ENCODE data around the gene SAP130. TPM values are rescaled to one million over a fixed set of nuclear protein-coding genes. Genes with fewer than 3 reads are reported as not detected.

The SAP130 gene
- total RNA-seq = 10 to 100 TPM; 20.4 to 20.5 TPM

- Mint-ChIP-seq H3K4me1 (ENCODE audit: low read depth) (peaks cover 11% of the 10 kb centered on the region), H3K27ac (peak within 1 kb of the TSS; percentile 72), H3K9me3 (peaks cover 2% of the 10 kb centered on the region), H3K4me3 (peak within 1 kb of the TSS; percentile 97), H3K36me3 (ENCODE audit: low read depth) (peaks cover 2% of the 10 kb centered on the region), H3K27me3 (ENCODE audit: low read depth) (no peaks in the 10 kb centered on the region)
- peak; percentile 98 for DNase-seq
- CTCF ChIA-PET = interaction anchor here (0.7 kb wide), 1 partner anchor 12 kb away, joined by 3 read pairs; no protein-coding TSS in a partner anchor
- intact Hi-C loops (cut with micrococcal nuclease) = loop anchor here (1.0 to 5.0 kb wide), 14 partner anchors 63 to 1849 kb away; partner anchors contain the start of genes ERCC3, GYPC, IWS1 and MAP3K2
These were observed at the start of gene SAP130 for GRCh38 chr2:128027801-128028667. SAP130 (minus strand) TSS chr2:128028059; CDS start chr2:128026292, 1,767 bp downstream.

GRCh38 chr2:128076461-128077106 is 48.7 kb upstream of the SAP130 start:
- H3K4me1 Mint-ChIP-seq (ENCODE audit: low read depth) = no peaks in the 10 kb centered on the region
- no peak overlapping the region for H3K4me3 Mint-ChIP-seq
- intact Hi-C loops (cut with micrococcal nuclease) = no loop called here
- DNase-seq = no peak
- CTCF ChIA-PET = interaction anchor here (0.6 kb wide), 2 partner anchors 38 to 351 kb away, joined by 3 read pairs; no protein-coding TSS in a partner anchor
- H3K9me3 Mint-ChIP-seq = no peaks in the 10 kb centered on the region
- no peaks in the 10 kb centered on the region for H3K36me3 Mint-ChIP-seq (ENCODE audit: low read depth)
- no peak overlapping the region for H3K27ac Mint-ChIP-seq
- H3K27me3 Mint-ChIP-seq (ENCODE audit: low read depth) = no peaks in the 10 kb centered on the region

DNA sequence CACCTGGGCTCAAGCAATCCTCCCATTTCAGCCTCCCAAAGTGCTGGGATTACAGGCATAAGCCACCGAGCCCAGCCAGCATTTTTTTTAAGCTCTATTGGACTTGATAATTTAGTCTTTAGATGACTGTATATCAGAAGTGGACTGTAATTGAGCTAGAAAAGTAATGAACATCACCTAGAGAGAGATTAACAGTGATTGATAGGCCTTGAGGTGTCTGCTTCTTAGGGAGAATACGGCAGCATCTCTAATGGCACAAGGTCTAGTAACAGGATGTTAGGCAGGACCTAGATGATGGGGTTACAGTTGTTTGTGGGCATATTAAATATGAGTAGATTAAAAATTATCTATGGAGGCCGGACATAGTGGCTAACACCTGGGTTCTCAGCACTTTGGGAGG is 45.4 kb upstream of the SAP130 start:
- H3K4me1 Mint-ChIP-seq (ENCODE audit: low read depth) = no peaks in the 10 kb centered on the region
- no peak overlapping the region for H3K4me3 Mint-ChIP-seq
- H3K27ac Mint-ChIP-seq = no peak overlapping the region
- no peaks in the 10 kb centered on the region for H3K27me3 Mint-ChIP-seq (ENCODE audit: low read depth)
- DNase-seq = no peak
- H3K9me3 Mint-ChIP-seq = no peaks in the 10 kb centered on the region
- intact Hi-C loops (cut with micrococcal nuclease) = no loop called here
- no peaks in the 10 kb centered on the region for H3K36me3 Mint-ChIP-seq (ENCODE audit: low read depth)
- CTCF ChIA-PET = interaction anchor here (0.6 to 1.5 kb wide), 3 partner anchors 10 to 44 kb away, joined by 3 read pairs; no protein-coding TSS in a partner anchor

DNA sequence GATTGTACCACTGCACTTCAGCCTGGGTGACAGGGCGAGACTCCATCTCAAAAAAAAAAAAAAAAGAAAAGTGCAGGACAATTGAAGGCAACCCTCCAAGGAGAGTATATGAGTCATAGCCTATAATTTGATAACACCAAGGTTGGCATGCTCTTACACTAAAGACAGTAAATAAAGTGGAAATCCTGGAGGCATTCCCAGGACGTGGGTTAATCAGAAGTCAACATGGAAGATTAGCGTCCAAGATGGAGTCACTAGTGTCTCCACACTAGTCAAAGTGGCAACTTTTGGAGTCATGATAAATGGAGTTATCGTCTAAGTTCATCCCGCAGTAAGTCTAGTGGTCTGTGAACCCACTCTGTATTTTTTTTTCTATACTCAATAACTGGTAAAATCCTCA is 41.9 kb upstream of the SAP130 start:
- Mint-ChIP-seq H3K27ac (no peak overlapping the region), H3K27me3 (ENCODE audit: low read depth) (no peaks in the 10 kb centered on the region), H3K4me3 (no peak overlapping the region), H3K4me1 (ENCODE audit: low read depth) (no peaks in the 10 kb centered on the region), H3K36me3 (ENCODE audit: low read depth) (no peaks in the 10 kb centered on the region), H3K9me3 (no peaks in the 10 kb centered on the region)
- CTCF ChIA-PET = interaction anchor here (0.6 kb wide), 1 partner anchor 22 kb away, joined by 3 read pairs; no protein-coding TSS in a partner anchor
- DNase-seq = no peak
- intact Hi-C loops (cut with micrococcal nuclease) = no loop called here

- Mint-ChIP-seq H3K27ac (no peak overlapping the region), H3K4me1 (ENCODE audit: low read depth) (no peaks in the 10 kb centered on the region), H3K36me3 (ENCODE audit: low read depth) (no peaks in the 10 kb centered on the region), H3K9me3 (no peaks in the 10 kb centered on the region), H3K4me3 (no peak overlapping the region), H3K27me3 (ENCODE audit: low read depth) (no peaks in the 10 kb centered on the region)
- intact Hi-C loops (cut with micrococcal nuclease) = no loop called here
- no peak for DNase-seq
- CTCF ChIA-PET = interaction anchor here (0.6 to 1.5 kb wide), 5 partner anchors 14 to 886 kb away, joined by 3 to 9 read pairs (median 5); no protein-coding TSS in a partner anchor
These were observed 36.5 kb upstream of the SAP130 start for GRCh38 chr2:128064353-128064752.

DNA sequence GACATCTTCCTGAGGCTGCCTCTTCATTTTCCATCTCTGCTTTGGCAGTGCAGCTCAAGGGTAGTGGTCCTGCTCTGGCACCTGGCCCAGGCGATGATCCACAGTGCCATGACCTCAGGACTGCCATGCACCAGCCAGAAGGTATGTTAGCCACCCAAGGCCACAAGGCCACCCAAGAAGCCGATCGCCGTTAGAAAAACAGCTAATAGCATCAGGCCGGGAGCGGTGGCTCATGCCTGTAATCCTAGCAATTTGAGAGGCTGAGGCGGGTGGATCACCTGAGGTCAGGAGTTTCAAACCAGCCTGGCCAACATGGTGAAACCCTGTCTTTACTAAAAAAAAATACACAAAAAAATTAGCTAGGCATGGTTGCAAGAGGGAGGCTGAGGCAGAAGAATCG is 34.7 kb upstream of the SAP130 start:
- H3K4me1 Mint-ChIP-seq (ENCODE audit: low read depth) = no peaks in the 10 kb centered on the region
- H3K36me3 Mint-ChIP-seq (ENCODE audit: low read depth) = no peaks in the 10 kb centered on the region
- no peak overlapping the region for H3K27ac Mint-ChIP-seq
- H3K4me3 Mint-ChIP-seq = no peak overlapping the region
- CTCF ChIA-PET = interaction anchor here (0.7 to 1.2 kb wide), 3 partner anchors 28 to 42 kb away, joined by 3 read pairs; partner anchors contain the start of gene UGGT1
- intact Hi-C loops (cut with micrococcal nuclease) = no loop called here
- no peak for DNase-seq
- H3K9me3 Mint-ChIP-seq = no peaks in the 10 kb centered on the region
- H3K27me3 Mint-ChIP-seq (ENCODE audit: low read depth) = no peaks in the 10 kb centered on the region

- CTCF ChIA-PET = interaction anchor here (0.6 kb wide), 1 partner anchor 303 kb away, joined by 4 read pairs; no protein-coding TSS in a partner anchor
- Mint-ChIP-seq H3K9me3 (no peaks in the 10 kb centered on the region), H3K27ac (no peak overlapping the region), H3K4me3 (no peak overlapping the region), H3K4me1 (ENCODE audit: low read depth) (no peaks in the 10 kb centered on the region), H3K36me3 (ENCODE audit: low read depth) (no peaks in the 10 kb centered on the region), H3K27me3 (ENCODE audit: low read depth) (peaks cover 5% of the 10 kb centered on the region)
- intact Hi-C loops (cut with micrococcal nuclease) = no loop called here
- no peak for DNase-seq
These were observed 30.3 kb upstream of the SAP130 start for GRCh38 chr2:128058114-128058513.

- intact Hi-C loops (cut with micrococcal nuclease) = no loop called here
These were observed 29.5 kb upstream of the SAP130 start for GRCh38 chr2:128057334-128057733.

DNA sequence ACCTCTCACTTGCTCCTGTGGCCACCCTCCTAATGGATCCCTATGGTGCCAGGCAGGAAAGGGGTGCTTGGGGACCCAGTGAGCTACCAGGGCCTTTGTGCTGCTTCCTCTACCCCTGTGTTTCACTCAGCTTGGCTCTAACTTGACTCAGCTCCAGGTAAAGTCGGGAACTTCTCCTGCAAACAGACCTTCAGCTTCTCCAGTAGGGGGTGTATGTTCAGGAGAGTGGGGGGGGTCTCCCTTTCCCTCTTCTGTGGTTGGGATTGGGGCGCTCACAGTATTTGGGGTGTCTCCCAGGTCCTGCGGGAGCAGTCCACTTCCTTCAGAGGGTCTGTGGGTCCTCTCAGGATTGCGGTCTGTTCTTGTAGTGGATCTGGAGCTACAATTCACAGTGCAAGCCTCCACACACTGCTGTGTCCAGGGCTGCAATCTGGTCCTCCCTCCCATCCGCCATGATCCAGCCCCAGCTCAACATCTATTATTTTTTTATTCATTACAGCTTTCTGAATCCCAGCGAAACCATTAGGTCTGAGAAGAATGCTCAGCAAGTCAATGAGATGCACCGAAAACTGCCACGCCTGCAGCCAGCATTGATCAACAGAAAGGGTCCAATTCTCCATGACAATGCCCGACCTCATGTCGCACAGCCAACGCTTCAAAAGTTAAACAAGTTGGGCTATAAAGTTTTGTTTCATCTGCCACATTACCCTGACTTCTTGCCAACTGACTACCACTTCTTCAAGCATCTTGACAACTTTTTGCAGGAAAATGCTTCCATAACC is 26.4 kb upstream of the SAP130 start:
- peaks cover 4% of the 10 kb centered on the region for H3K36me3 Mint-ChIP-seq (ENCODE audit: low read depth)

More at GRCh38 chr2:128057334-128057733, 29.5 kb upstream of the SAP130 start:
- Mint-ChIP-seq H3K4me1 (ENCODE audit: low read depth) (no peaks in the 10 kb centered on the region), H3K27ac (no peak overlapping the region), H3K27me3 (ENCODE audit: low read depth) (peaks cover 9% of the 10 kb centered on the region), H3K9me3 (no peaks in the 10 kb centered on the region), H3K4me3 (no peak overlapping the region), H3K36me3 (ENCODE audit: low read depth) (no peaks in the 10 kb centered on the region)
- no peak for DNase-seq
- CTCF ChIA-PET = no interaction called here

DNA sequence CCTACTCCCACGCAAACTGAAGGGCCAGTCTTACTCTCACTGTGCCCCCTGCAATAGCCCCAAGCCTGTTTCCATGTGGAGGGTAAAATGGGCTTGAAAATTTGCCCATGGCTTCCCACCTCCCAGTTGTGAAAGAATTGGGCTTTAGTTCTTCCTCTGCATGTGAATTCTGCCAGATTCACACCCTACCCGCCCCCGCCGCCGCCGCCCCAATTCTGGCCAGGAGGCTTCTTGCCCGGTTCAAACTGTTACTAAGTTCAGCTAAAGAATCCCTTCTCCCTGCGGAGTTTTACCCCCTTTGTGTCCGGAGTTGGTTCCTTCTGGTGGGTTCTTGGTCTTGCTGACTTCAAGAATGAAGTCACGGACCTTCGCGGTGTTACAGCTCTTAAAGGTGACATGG is 25.5 kb upstream of the SAP130 start:
- peaks cover 9% of the 10 kb centered on the region for H3K9me3 Mint-ChIP-seq
- peaks cover 4% of the 10 kb centered on the region for H3K36me3 Mint-ChIP-seq (ENCODE audit: low read depth)
- H3K4me3 Mint-ChIP-seq = no peak overlapping the region
- H3K27me3 Mint-ChIP-seq (ENCODE audit: low read depth) = peaks cover 33% of the 10 kb centered on the region
- DNase-seq = no peak
- intact Hi-C loops (cut with micrococcal nuclease) = no loop called here
- CTCF ChIA-PET = no interaction called here
- no peaks in the 10 kb centered on the region for H3K4me1 Mint-ChIP-seq (ENCODE audit: low read depth)
- H3K27ac Mint-ChIP-seq = no peak overlapping the region

More for the DNA sequence above, 26.4 kb upstream of the SAP130 start:
- CTCF ChIA-PET = no interaction called here
- no peak overlapping the region for H3K4me3 Mint-ChIP-seq
- intact Hi-C loops (cut with micrococcal nuclease) = no loop called here
- H3K27ac Mint-ChIP-seq = no peak overlapping the region
- H3K9me3 Mint-ChIP-seq = peaks cover 9% of the 10 kb centered on the region
- DNase-seq = no peak
- H3K27me3 Mint-ChIP-seq (ENCODE audit: low read depth) = peaks cover 32% of the 10 kb centered on the region
- no peaks in the 10 kb centered on the region for H3K4me1 Mint-ChIP-seq (ENCODE audit: low read depth)

- H3K36me3 Mint-ChIP-seq (ENCODE audit: low read depth) = peaks cover 3% of the 10 kb centered on the region
- H3K27ac Mint-ChIP-seq = no peak overlapping the region
- peaks cover 12% of the 10 kb centered on the region for H3K27me3 Mint-ChIP-seq (ENCODE audit: low read depth)
- CTCF ChIA-PET = interaction anchor here (0.9 to 1.5 kb wide), 2 partner anchors 20 to 385 kb away, joined by 4 to 7 read pairs; no protein-coding TSS in a partner anchor
- no peak overlapping the region for H3K4me3 Mint-ChIP-seq
- peaks cover 23% of the 10 kb centered on the region for H3K9me3 Mint-ChIP-seq
- no peak for DNase-seq
- intact Hi-C loops (cut with micrococcal nuclease) = no loop called here
- no peaks in the 10 kb centered on the region for H3K4me1 Mint-ChIP-seq (ENCODE audit: low read depth)
These were observed 15.2 kb upstream of the SAP130 start for GRCh38 chr2:128043041-128043440.

GRCh38 chr2:128041561-128041960 is 13.7 kb upstream of the SAP130 start:
- no peaks in the 10 kb centered on the region for H3K4me1 Mint-ChIP-seq (ENCODE audit: low read depth)
- CTCF ChIA-PET = interaction anchor here (1.5 kb wide), 1 partner anchor 22 kb away, joined by 7 read pairs; no protein-coding TSS in a partner anchor
- peaks cover 36% of the 10 kb centered on the region for H3K9me3 Mint-ChIP-seq
- no peak overlapping the region for H3K27ac Mint-ChIP-seq
- no peak overlapping the region for H3K4me3 Mint-ChIP-seq
- peaks cover 7% of the 10 kb centered on the region for H3K27me3 Mint-ChIP-seq (ENCODE audit: low read depth)
- DNase-seq = no peak
- H3K36me3 Mint-ChIP-seq (ENCODE audit: low read depth) = peaks cover 3% of the 10 kb centered on the region
- intact Hi-C loops (cut with micrococcal nuclease) = no loop called here

Measured in activated naive CD4-positive, alpha-beta T cell treated with anti-CD3 and anti-CD28 coated beads for 36 hours (primary cell).